IMR-90 (cell line): ENCODE results near the gene RARB. TPM values are rescaled to one million over a fixed set of nuclear protein-coding genes. Genes with fewer than 3 reads are reported as not detected.

Experiments used
- ATAC-seq: fragments of 200-7000 bp; cut with Tn5 transposase; 2 replicates; pipeline ENCODE4 v1.9.1; 2020; ENCODE audit warnings: low read depth, mild to moderate bottlenecking, moderate library complexity
- BruUV-seq: library from RNA; stranded (reverse); fragments of 400-500 nt; replicated peaks from 2 replicates; lab custom pipeline; 2021; lab: Mats Ljungman, UMichigan
- CTCF ChIA-PET: fragments of 300-600 bp; formaldehyde crosslinking; extraction: SDS; loops from one replicate; lab custom pipeline; 2021; ENCODE audit warnings: antibody characterized with exemption; lab: Yijun Ruan, JAX
- POLR2A ChIA-PET: fragments of 300-600 bp; sonication (Branson Sonifier 250); formaldehyde crosslinking; loops from one replicate; lab custom pipeline; 2022; ENCODE audit warnings: antibody characterized with exemption; ENCODE audit not compliant: unreplicated experiment; lab: Charles Lee
- DNase-seq: peaks from one replicate; pipeline ENCODE4 v3.0.0; 2013
- H2AFZ ChIP-seq: replicated peaks from 2 replicates; pipeline ENCODE3; 2013; ENCODE audit warnings: low read length, mild to moderate bottlenecking; ENCODE audit not compliant: poor library complexity
- H2AK5ac ChIP-seq: 2 replicates; pipeline ENCODE4 v1.6.1; 2013; ENCODE audit warnings: low read depth, low read length, inconsistent platforms
- H2AK9ac ChIP-seq: replicated peaks from 2 replicates; pipeline ENCODE3; 2013; ENCODE audit warnings: mild to moderate bottlenecking, low read depth, low read length, moderate library complexity; ENCODE audit not compliant: poor library complexity
- H2BK120ac ChIP-seq: 2 replicates; pipeline ENCODE4 v1.6.1; 2013; ENCODE audit warnings: low read depth, low read length, inconsistent platforms
- H2BK15ac ChIP-seq: 3 replicates; pipeline ENCODE4 v1.6.1; 2013; ENCODE audit warnings: low read depth, low read length, inconsistent platforms
- H2BK20ac ChIP-seq: 2 replicates; pipeline ENCODE4 v1.6.1; 2013; ENCODE audit warnings: low read depth, mild to moderate bottlenecking, inconsistent platforms, low read length, moderate library complexity
- H2BK5ac ChIP-seq: 2 replicates; pipeline ENCODE4 v1.6.1; 2013; ENCODE audit warnings: mild to moderate bottlenecking, low read depth, low read length, inconsistent platforms; ENCODE audit not compliant: poor library complexity, severe bottlenecking
- H3K14ac ChIP-seq: replicated peaks from 2 replicates; pipeline ENCODE4 v1.6.1; 2013; ENCODE audit warnings: low read depth, low read length, inconsistent platforms
- H3K18ac ChIP-seq: 2 replicates; pipeline ENCODE4 v1.6.1; 2013; ENCODE audit warnings: low read depth, low read length, control low read depth
- H3K23ac ChIP-seq: 2 replicates; pipeline ENCODE4 v1.6.1; 2013; ENCODE audit warnings: low read depth, low read length, inconsistent platforms
- H3K27ac ChIP-seq: 2 replicates; pipeline ENCODE4 v1.5.1; 2013; ENCODE audit warnings: mild to moderate bottlenecking, control low read depth, low read length; ENCODE audit not compliant: insufficient read depth
- H3K27me3 ChIP-seq: 2 replicates; pipeline ENCODE4 v1.6.1; 2013; ENCODE audit warnings: low read length; ENCODE audit not compliant: control insufficient read depth, insufficient read depth
- H3K36me3 ChIP-seq: 2 replicates; pipeline ENCODE4 v1.6.1; 2013; ENCODE audit warnings: low read length, mixed read lengths; ENCODE audit not compliant: control insufficient read depth, insufficient read depth
- H3K4ac ChIP-seq: 2 replicates; pipeline ENCODE4 v1.6.1; 2013; ENCODE audit warnings: low read depth, low read length, inconsistent platforms
- H3K4me1 ChIP-seq: 2 replicates; pipeline ENCODE4 v1.6.1; 2013; ENCODE audit warnings: low read length, mixed read lengths; ENCODE audit not compliant: control insufficient read depth, insufficient read depth
- H3K4me2 ChIP-seq: 2 replicates; pipeline ENCODE4 v1.6.1; 2013; ENCODE audit warnings: low read depth, mild to moderate bottlenecking, control low read depth, low read length, moderate library complexity
- H3K4me3 ChIP-seq: 2 replicates; pipeline ENCODE4 v1.5.1; 2013; ENCODE audit warnings: low read depth, mild to moderate bottlenecking, control low read depth, low read length, moderate library complexity; ENCODE audit not compliant: insufficient read depth
- H3K56ac ChIP-seq: 2 replicates; pipeline ENCODE4 v1.6.1; 2013; ENCODE audit warnings: low read length, inconsistent platforms; ENCODE audit not compliant: insufficient read depth; ENCODE audit errors: extremely low read depth
- H3K79me1 ChIP-seq, 2 experiments: 2 replicates each; pipeline ENCODE4 v1.6.1; 2013; ENCODE audit warnings: low read length in 2 of 2, inconsistent platforms in 1 of 2, low read depth in 1 of 2
- H3K9ac ChIP-seq: 2 replicates; pipeline ENCODE4 v1.6.1; 2013; ENCODE audit warnings: low read depth, low read length, control low read depth
- H3K9me1 ChIP-seq: 2 replicates; pipeline ENCODE4 v1.6.1; 2013; ENCODE audit warnings: low read length, inconsistent platforms; ENCODE audit not compliant: insufficient read depth
- H3K9me3 ChIP-seq: 2 replicates; pipeline ENCODE4 v1.6.1; 2013; ENCODE audit warnings: low read length; ENCODE audit not compliant: control insufficient read depth, insufficient read depth
- H4K20me1 ChIP-seq: 2 replicates; pipeline ENCODE4 v1.6.1; 2013; ENCODE audit warnings: low read length, inconsistent platforms; ENCODE audit not compliant: insufficient read depth
- H4K5ac ChIP-seq: 2 replicates; pipeline ENCODE4 v1.6.1; 2013; ENCODE audit warnings: mild to moderate bottlenecking, low read depth, low read length, control low read depth
- H4K8ac ChIP-seq, 2 experiments: 2 replicates each; pipeline ENCODE4 v1.6.1; 2013; ENCODE audit warnings: low read depth in 2 of 2, low read length in 2 of 2, control low read depth in 1 of 2, inconsistent platforms in 1 of 2
- H4K91ac ChIP-seq: 2 replicates; pipeline ENCODE4 v1.6.1; 2013; ENCODE audit warnings: low read depth, low read length, inconsistent platforms; ENCODE audit not compliant: insufficient read depth
- BHLHE40 ChIP-seq: fragments of 150-350 bp; IDR thresholded peaks from 2 replicates; pipeline ENCODE4 v1.6.1; 2016; ENCODE audit warnings: mild to moderate bottlenecking, low read depth, low read length
- MAFK ChIP-seq: IDR thresholded peaks from 2 replicates; pipeline ENCODE4 v1.6.1; 2012; ENCODE audit warnings: low read depth, low read length, improper control_type of control experiment
- MAZ ChIP-seq: IDR thresholded peaks from 2 replicates; pipeline ENCODE4 v1.6.1; 2012; ENCODE audit warnings: low read depth, mild to moderate bottlenecking, low read length, improper control_type of control experiment, moderate library complexity, borderline replicate concordance
- RAD21 ChIP-seq: IDR thresholded peaks from 2 replicates; pipeline ENCODE4 v1.6.1; 2012; ENCODE audit warnings: low read length, improper control_type of control experiment
- RFX5 ChIP-seq: IDR thresholded peaks from 2 replicates; pipeline ENCODE4 v1.8.0; 2012; ENCODE audit warnings: low read depth, mild to moderate bottlenecking, low read length, moderate library complexity
- SMC3 ChIP-seq: fragments of 150-350 bp; IDR thresholded peaks from 2 replicates; pipeline ENCODE4 v1.6.1; 2016; ENCODE audit warnings: low read depth, mild to moderate bottlenecking, antibody characterized with exemption, low read length, moderate library complexity
- USF2 ChIP-seq: fragments of 150-350 bp; IDR thresholded peaks from 2 replicates; pipeline ENCODE4 v1.6.1; 2017; ENCODE audit warnings: mild to moderate bottlenecking, antibody characterized with exemption, low read length, low read depth
- WGBS, 2 experiments: methylation state at CpG; one replicate each; pipeline versions ENCODE4 v1.1.5 to v1.1.7; 2013; ENCODE audit warnings: missing lambda C conversion rate in 2 of 2; ENCODE audit not compliant: insufficient read length in 1 of 2; ENCODE audit errors: extremely low coverage in 2 of 2; 5-methylcytosine and 5-hydroxymethylcytosine counted together
- dilution Hi-C: fragments of 300-500 bp; cut with HindIII; formaldehyde crosslinking; loops from one replicate; pipeline ENCODE4 v1.14.3; 2018; ENCODE audit warnings: low sequenced_read_pairs; ENCODE audit not compliant: unreplicated experiment
- in situ Hi-C: fragments of 300-500 bp; cut with MboI; formaldehyde crosslinking; loops from 3 replicates; pipeline ENCODE4 v1.14.3; 2019; ENCODE audit warnings: low sequenced_read_pairs, inconsistent platforms, mixed read lengths
- intact Hi-C: fragments of 100-400 bp; cut with micrococcal nuclease; formaldehyde crosslinking; loops from 2 replicates; pipeline ENCODE4 v1.10.0; 2022
- polyA plus RNA-seq, 3 experiments: library from polyadenylated mRNA; depleted of rRNA; stranded (reverse); fragments of >200 nt; gene quantifications; 2 replicates each; pipeline ENCODE4 v1.2.3, GENCODE V29; 2012; ENCODE audit warnings: low replicate concordance in 1 of 3
- total RNA-seq: library from RNA; depleted of rRNA; stranded (reverse); fragments of >200 nt; gene quantifications from 2 replicates; pipeline ENCODE4 v1.2.3, GENCODE V29; 2012

The RARB gene
- total and polyA plus RNA-seq, 2 of the 4 experiments (the other 2 are of a cell fraction), result 0.53 to 1.4 TPM

GRCh38 chr3:25385807-25386460, 42.1 kb upstream of the RARB start:
- H4K91ac ChIP-seq, result no peak overlapping the region
- H3K27ac ChIP-seq, result no peak overlapping the region
- DNase-seq, result no peak
- no peak overlapping the region for H3K14ac ChIP-seq
- no peak overlapping the region for H3K23ac ChIP-seq
- 20% methylated on average over 1 of the region's 9 CpGs; no CpG with 5 or more reads in 1 of the 2 experiments for WGBS, 2 experiments
- ChIA-PET CTCF (no interaction called here), POLR2A (no interaction called here)
- no peak overlapping the region for H2BK15ac ChIP-seq
- no peak overlapping the region for H3K56ac ChIP-seq
- no peaks in the 10 kb centered on the region for H4K20me1 ChIP-seq
- H3K79me1 ChIP-seq, result no peaks in the 10 kb centered on the region
- H3K9ac ChIP-seq, result no peak overlapping the region
- H3K4ac ChIP-seq, result no peak overlapping the region
- no peaks in the 10 kb centered on the region for H3K9me1 ChIP-seq
- no peak overlapping the region for H2AK9ac ChIP-seq
- H2AFZ ChIP-seq, result no peak overlapping the region
- BruUV-seq, result no TSS peak
- H3K4me1 ChIP-seq, result no peaks in the 10 kb centered on the region
- no peak overlapping the region for H4K8ac ChIP-seq
- no peak overlapping the region for H3K4me3 ChIP-seq
- in situ Hi-C loops (no loop called here), dilution Hi-C loops (no loop called here), intact Hi-C loops (no loop called here)
- H3K36me3 ChIP-seq, result no peaks in the 10 kb centered on the region
- H3K18ac ChIP-seq, result no peak overlapping the region
- TF ChIP-seq BHLHE40 (no peak), RFX5 (no peak), SMC3 (no peak), MAFK (no peak), RAD21 (no peak), MAZ (no peak), USF2 (no peak)
- H2BK120ac ChIP-seq, result no peak overlapping the region
- no peaks in the 10 kb centered on the region for H3K9me3 ChIP-seq
- H3K4me2 ChIP-seq, result no peak overlapping the region
- no peak overlapping the region for H2BK20ac ChIP-seq
- no peak overlapping the region for H2BK5ac ChIP-seq
- no peak for ATAC-seq
- H3K27me3 ChIP-seq, result no peaks in the 10 kb centered on the region
- no peak overlapping the region for H2AK5ac ChIP-seq
- no peak overlapping the region for H4K5ac ChIP-seq
